Measurements from ENCODE around the gene SMARCB1. TPM values are rescaled to one million over a fixed set of nuclear protein-coding genes. Genes with fewer than 3 reads are reported as not detected.

SMARCB1 gene
- total and polyA plus RNA-seq, 2 experiments from 2014 or later: 147 to 175 TPM

DNA sequence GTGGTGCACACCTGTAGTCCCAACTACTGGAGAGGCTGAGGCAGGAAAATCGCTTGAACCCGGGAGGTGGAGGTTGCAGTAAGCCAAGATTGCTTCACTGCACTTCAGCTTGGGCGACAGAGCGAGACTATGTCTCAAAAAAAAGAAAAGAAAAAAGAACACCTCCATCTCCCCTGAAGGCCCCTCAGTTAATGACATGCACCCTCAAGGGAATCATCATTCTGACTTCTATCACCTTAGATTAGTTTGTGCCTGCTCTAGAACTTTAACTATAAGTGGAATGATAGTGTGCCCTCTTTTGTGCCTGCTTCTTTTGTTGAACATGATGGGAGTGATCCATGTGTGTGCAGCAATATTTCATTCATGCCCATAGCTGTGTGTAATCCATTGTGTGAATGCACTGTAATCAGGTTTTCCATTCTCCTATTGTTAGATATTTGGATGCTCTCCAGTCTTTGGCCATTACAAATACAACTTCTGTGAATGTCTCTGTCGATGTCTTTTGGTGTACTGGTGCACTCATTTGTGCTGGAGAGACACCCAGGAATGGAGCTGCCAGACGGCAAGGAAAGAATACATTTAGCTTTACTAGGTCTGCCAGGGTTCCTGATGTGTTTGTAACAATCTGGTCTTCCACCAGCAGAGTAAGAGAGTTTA is 31.7 kb upstream of the SMARCB1 start:
- H3K4me1 ChIP-seq (ENCODE audit: low read depth): peaks cover 4% of the 10 kb centered on the region
- no peaks in the 10 kb centered on the region for H3K9me3 ChIP-seq (ENCODE audit: low read depth)
- no peak overlapping the region for H3K27ac ChIP-seq
- H3K36me3 ChIP-seq: no peaks in the 10 kb centered on the region
- H3K27me3 ChIP-seq: no peaks in the 10 kb centered on the region
- TF ChIP-seq, protein P1, sequence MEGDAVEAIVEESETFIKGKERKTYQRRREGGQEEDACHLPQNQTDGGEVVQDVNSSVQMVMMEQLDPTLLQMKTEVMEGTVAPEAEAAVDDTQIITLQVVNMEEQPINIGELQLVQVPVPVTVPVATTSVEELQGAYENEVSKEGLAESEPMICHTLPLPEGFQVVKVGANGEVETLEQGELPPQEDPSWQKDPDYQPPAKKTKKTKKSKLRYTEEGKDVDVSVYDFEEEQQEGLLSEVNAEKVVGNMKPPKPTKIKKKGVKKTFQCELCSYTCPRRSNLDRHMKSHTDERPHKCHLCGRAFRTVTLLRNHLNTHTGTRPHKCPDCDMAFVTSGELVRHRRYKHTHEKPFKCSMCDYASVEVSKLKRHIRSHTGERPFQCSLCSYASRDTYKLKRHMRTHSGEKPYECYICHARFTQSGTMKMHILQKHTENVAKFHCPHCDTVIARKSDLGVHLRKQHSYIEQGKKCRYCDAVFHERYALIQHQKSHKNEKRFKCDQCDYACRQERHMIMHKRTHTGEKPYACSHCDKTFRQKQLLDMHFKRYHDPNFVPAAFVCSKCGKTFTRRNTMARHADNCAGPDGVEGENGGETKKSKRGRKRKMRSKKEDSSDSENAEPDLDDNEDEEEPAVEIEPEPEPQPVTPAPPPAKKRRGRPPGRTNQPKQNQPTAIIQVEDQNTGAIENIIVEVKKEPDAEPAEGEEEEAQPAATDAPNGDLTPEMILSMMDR (IDR thresholded peaks at IDR 0.05; ENCODE audit: low read depth, low read length): no peak
- peak in 1 of 2 donors; percentile 41 for DNase-seq (ENCODE audit: low read depth in 1 of 2, low spot score in 1 of 2)
- no peak overlapping the region for H3K4me3 ChIP-seq

DNA sequence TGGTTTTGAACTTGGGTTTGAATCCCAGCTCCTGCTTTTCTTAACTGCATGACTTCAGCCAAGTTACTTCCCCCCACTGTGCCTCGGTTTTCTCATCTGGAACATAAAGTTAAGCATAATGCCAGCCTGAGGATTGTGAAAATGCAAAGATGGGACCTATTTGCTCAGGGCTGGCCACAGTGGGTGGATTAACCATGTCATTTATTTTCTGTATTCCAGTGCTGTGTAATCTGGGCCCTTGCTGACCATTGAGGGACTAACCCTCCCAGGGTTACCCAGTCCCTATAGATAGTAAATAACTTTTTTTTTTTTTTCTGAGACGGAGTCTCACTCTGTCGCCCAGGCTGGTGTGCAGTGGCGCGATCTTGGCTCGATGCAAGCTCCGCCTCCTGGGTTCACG is 31.1 kb upstream of the SMARCB1 start:
- Histone ChIP-seq H3K36me3 (no peaks in the 10 kb centered on the region), H3K27ac (no peak overlapping the region), H3K27me3 (no peaks in the 10 kb centered on the region), H3K4me1 (ENCODE audit: low read depth) (no peaks in the 10 kb centered on the region), H3K9me3 (ENCODE audit: low read depth) (no peaks in the 10 kb centered on the region), H3K4me3 (no peak overlapping the region)
- TF ChIP-seq, protein P1 (IDR thresholded peaks at IDR 0.05; ENCODE audit: low read depth, low read length): no peak
- no peak for DNase-seq (ENCODE audit: low read depth in 1 of 2, low spot score in 1 of 2)

- H3K27me3 ChIP-seq: no peaks in the 10 kb centered on the region
- H3K36me3 ChIP-seq: no peaks in the 10 kb centered on the region
- no peak overlapping the region for H3K4me3 ChIP-seq
- H3K27ac ChIP-seq: no peak overlapping the region
- no peak for DNase-seq (ENCODE audit: low read depth in 1 of 2, low spot score in 1 of 2)
- no peaks in the 10 kb centered on the region for H3K4me1 ChIP-seq (ENCODE audit: low read depth)
- no peaks in the 10 kb centered on the region for H3K9me3 ChIP-seq (ENCODE audit: low read depth)
- TF ChIP-seq, protein P1 (IDR thresholded peaks at IDR 0.05; ENCODE audit: low read depth, low read length): no peak
Observed at GRCh38 chr22:23756891-23757290, 29.9 kb upstream of the SMARCB1 start.

DNA sequence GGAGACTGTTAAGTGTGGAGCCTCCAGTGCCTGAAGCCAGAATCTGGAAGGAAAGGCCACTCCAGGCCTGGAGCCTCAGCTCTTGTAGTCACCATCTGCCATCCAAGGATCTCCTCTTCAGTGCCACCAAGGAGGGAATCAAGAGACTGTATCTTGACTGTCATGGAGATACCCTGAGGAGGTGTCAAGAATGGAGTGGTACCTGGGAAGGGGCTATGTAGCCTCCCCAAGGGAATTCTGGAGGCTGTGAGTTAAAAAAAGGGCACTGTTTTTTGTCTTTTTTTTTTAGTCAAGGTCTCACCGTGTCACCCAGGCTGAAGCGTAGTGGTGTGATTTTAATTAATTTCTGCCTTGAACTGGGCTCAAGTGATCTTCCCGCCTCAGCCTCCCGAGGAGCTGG is 27.2 kb upstream of the SMARCB1 start:
- TF ChIP-seq, protein P1 (IDR thresholded peaks at IDR 0.05; ENCODE audit: low read depth, low read length): no peak
- no peak overlapping the region for H3K27ac ChIP-seq
- H3K4me1 ChIP-seq (ENCODE audit: low read depth): peaks cover 11% of the 10 kb centered on the region
- no peaks in the 10 kb centered on the region for H3K27me3 ChIP-seq
- H3K4me3 ChIP-seq: no peak overlapping the region
- DNase-seq (ENCODE audit: low read depth in 1 of 2, low spot score in 1 of 2): no peak
- no peaks in the 10 kb centered on the region for H3K36me3 ChIP-seq
- no peaks in the 10 kb centered on the region for H3K9me3 ChIP-seq (ENCODE audit: low read depth)

- DNase-seq (ENCODE audit: low read depth in 1 of 2, low spot score in 1 of 2): no peak
- no peak overlapping the region for H3K27ac ChIP-seq
- TF ChIP-seq, protein P1 (IDR thresholded peaks at IDR 0.05; ENCODE audit: low read depth, low read length): no peak
- no peak overlapping the region for H3K4me3 ChIP-seq
- H3K9me3 ChIP-seq (ENCODE audit: low read depth): no peaks in the 10 kb centered on the region
- peaks cover 11% of the 10 kb centered on the region for H3K4me1 ChIP-seq (ENCODE audit: low read depth)
- no peaks in the 10 kb centered on the region for H3K36me3 ChIP-seq
- H3K27me3 ChIP-seq: no peaks in the 10 kb centered on the region
Observed at GRCh38 chr22:23760056-23760455, 26.7 kb upstream of the SMARCB1 start.
